Glutamatergic neuron (in vitro differentiated cells): Measurements from ENCODE around the gene C2orf68. TPM values are rescaled to one million over a fixed set of nuclear protein-coding genes. Genes with fewer than 3 reads are reported as not detected.
A peak's percentile ranks its signal among the peaks of the same experiment; 100 is the strongest.

Experiments
- DNase-seq: peaks from one replicate; pipeline ENCODE4 v3.0.0; 2022
- H3K27ac Mint-ChIP-seq: one replicate; pipeline ENCODE4 v1.8.0; 2020; ENCODE audit warnings: mild to moderate bottlenecking, mixed read lengths, inconsistent platforms; ENCODE audit not compliant: unreplicated experiment
- H3K27me3 Mint-ChIP-seq: one replicate; pipeline ENCODE4 v1.8.0; 2020; ENCODE audit warnings: mild to moderate bottlenecking, moderate library complexity, mixed read lengths, inconsistent platforms; ENCODE audit not compliant: unreplicated experiment
- H3K36me3 Mint-ChIP-seq: one replicate; pipeline ENCODE4 v1.8.0; 2020; ENCODE audit warnings: mild to moderate bottlenecking, mixed read lengths, inconsistent platforms; ENCODE audit not compliant: unreplicated experiment
- H3K4me1 Mint-ChIP-seq: one replicate; pipeline ENCODE4 v1.8.0; 2020; ENCODE audit warnings: mild to moderate bottlenecking, low read depth, mixed read lengths, inconsistent platforms; ENCODE audit not compliant: unreplicated experiment
- H3K4me3 Mint-ChIP-seq: one replicate; pipeline ENCODE4 v1.8.0; 2020; ENCODE audit warnings: mild to moderate bottlenecking, mixed read lengths, inconsistent platforms; ENCODE audit not compliant: unreplicated experiment
- H3K9me3 Mint-ChIP-seq: one replicate; pipeline ENCODE4 v1.8.0; 2020; ENCODE audit warnings: mild to moderate bottlenecking, moderate library complexity, mixed read lengths, inconsistent platforms; ENCODE audit not compliant: unreplicated experiment
- CTCF ChIP-seq: fragments of 200-600 bp; sonication (generic); IDR thresholded peaks from one replicate; pipeline ENCODE4 v1.5.0; 2021; ENCODE audit not compliant: partially characterized antibody, unreplicated experiment
- total RNA-seq: library from RNA; stranded (reverse); fragmentation: NEBNext Ultra II Directional; extraction: Animal tissue kit (Norgen Biotek cat#: 25700); gene quantifications from one replicate; pipeline ENCODE4 v1.2.1, GENCODE V29; 2021; ENCODE audit not compliant: unreplicated experiment

Gene C2orf68
- total RNA-seq, 1 donor from 2014 or later = 51.0 TPM

- Mint-ChIP-seq H3K36me3 (no peaks in the 10 kb centered on the region), H3K4me3 (no peak overlapping the region), H3K9me3 (peaks cover 2% of the 10 kb centered on the region), H3K27me3 (peaks cover 8% of the 10 kb centered on the region), H3K27ac (no peak overlapping the region), H3K4me1 (peaks cover 10% of the 10 kb centered on the region)
- DNase-seq = no peak
- TF ChIP-seq CTCF = no peak
Measured at GRCh38 chr2:85582492-85582891, 29.4 kb downstream of the C2orf68 start.

- Mint-ChIP-seq H3K4me1 (peaks cover 10% of the 10 kb centered on the region), H3K9me3 (peaks cover 2% of the 10 kb centered on the region), H3K27ac (no peak overlapping the region), H3K4me3 (no peak overlapping the region), H3K36me3 (no peaks in the 10 kb centered on the region), H3K27me3 (peaks cover 8% of the 10 kb centered on the region)
- no peak for TF ChIP-seq CTCF
- DNase-seq = no peak
Measured at GRCh38 chr2:85580206-85580605, 31.7 kb downstream of the C2orf68 start.

GRCh38 chr2:85579266-85579935 lies 32.5 kb downstream of the C2orf68 start:
- no peak for DNase-seq
- Mint-ChIP-seq H3K9me3 (peaks cover 2% of the 10 kb centered on the region), H3K4me3 (no peak overlapping the region), H3K4me1 (peaks cover 10% of the 10 kb centered on the region), H3K36me3 (no peaks in the 10 kb centered on the region), H3K27me3 (peaks cover 6% of the 10 kb centered on the region), H3K27ac (peak overlapping the region; percentile 59)
- TF ChIP-seq CTCF = no peak

GRCh38 chr2:85578243-85579180 lies 33.4 kb downstream of the C2orf68 start:
- H3K27ac Mint-ChIP-seq = peak overlapping the region; percentile 64
- H3K9me3 Mint-ChIP-seq = peaks cover 2% of the 10 kb centered on the region
- peak; percentile 52 for DNase-seq
- TF ChIP-seq CTCF = no peak
- H3K27me3 Mint-ChIP-seq = peaks cover 5% of the 10 kb centered on the region
- H3K4me1 Mint-ChIP-seq = peaks cover 10% of the 10 kb centered on the region
- no peak overlapping the region for H3K4me3 Mint-ChIP-seq
- H3K36me3 Mint-ChIP-seq = no peaks in the 10 kb centered on the region
